Measurements from ENCODE around the gene PEX5L.

The PEX5L gene

GRCh38 chr3:179871782-179872181 lies 165.0 kb downstream of the PEX5L start:
- TF ChIP-seq CTCF (IDR thresholded peaks at IDR 0.05; ENCODE audit: borderline replicate concordance, insufficient read depth, low read depth, low read length), result no peak
- no peak overlapping the region for H3K4me3 ChIP-seq (ENCODE audit: low read depth, low read length)

DNA sequence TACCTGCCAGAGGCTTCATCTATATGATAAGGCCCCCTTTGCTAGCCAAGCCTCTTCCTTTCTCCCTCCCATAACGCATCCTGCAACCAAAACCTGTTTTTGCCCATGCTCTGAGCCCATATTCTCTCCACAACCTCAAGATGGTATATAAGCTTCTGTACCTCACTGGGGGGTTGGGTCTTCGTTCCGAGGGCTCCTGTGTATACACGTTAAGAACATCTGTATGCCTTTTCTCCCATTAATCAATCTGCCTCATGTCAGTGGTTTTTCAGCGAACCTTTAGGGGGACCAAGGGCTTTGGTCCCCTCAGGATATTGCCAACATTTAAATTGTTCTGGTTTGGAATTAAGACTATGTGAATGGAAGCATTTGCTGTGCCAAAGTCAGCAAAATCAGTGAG lies 168.0 kb downstream of the PEX5L start:
- H3K4me3 ChIP-seq (ENCODE audit: low read depth, low read length), result no peak overlapping the region
- TF ChIP-seq CTCF (IDR thresholded peaks at IDR 0.05; ENCODE audit: borderline replicate concordance, insufficient read depth, low read depth, low read length), result no peak

DNA sequence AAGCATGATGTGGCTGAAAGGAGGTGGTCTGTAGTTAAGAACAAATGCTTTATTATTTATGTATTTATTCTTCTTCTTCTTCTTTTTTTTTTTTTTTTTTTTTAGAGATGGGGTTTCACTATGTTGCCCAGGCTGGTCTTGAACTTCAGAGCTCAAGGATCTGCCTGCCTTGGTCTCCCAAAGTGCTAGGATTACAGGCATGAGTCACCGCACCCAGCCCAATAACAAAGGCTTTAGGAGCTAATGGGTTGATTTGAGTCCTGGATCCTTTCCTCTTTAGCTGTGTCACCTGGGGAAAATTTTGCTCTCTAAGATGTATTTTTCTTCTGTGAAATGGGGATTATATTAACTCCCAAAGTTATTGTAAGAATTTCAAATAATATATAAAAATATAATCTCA lies 168.8 kb downstream of the PEX5L start:
- TF ChIP-seq CTCF (IDR thresholded peaks at IDR 0.05; ENCODE audit: borderline replicate concordance, insufficient read depth, low read depth, low read length), result no peak

GRCh38 chr3:179865861-179866505 lies 170.8 kb downstream of the PEX5L start:
- H3K4me3 ChIP-seq (ENCODE audit: low read depth, low read length), result no peak overlapping the region
- no peak for TF ChIP-seq CTCF (IDR thresholded peaks at IDR 0.05; ENCODE audit: borderline replicate concordance, insufficient read depth, low read depth, low read length)

More for the DNA sequence above, 168.8 kb downstream of the PEX5L start:
- H3K4me3 ChIP-seq (ENCODE audit: low read depth, low read length), result no peak overlapping the region

GRCh38 chr3:179861953-179862352 lies 174.8 kb downstream of the PEX5L start:
- no peak for TF ChIP-seq CTCF (IDR thresholded peaks at IDR 0.05; ENCODE audit: borderline replicate concordance, insufficient read depth, low read depth, low read length)
- H3K4me3 ChIP-seq (ENCODE audit: low read depth, low read length), result no peak overlapping the region

- no peak overlapping the region for H3K4me3 ChIP-seq (ENCODE audit: low read depth, low read length)
- TF ChIP-seq CTCF (IDR thresholded peaks at IDR 0.05; ENCODE audit: borderline replicate concordance, insufficient read depth, low read depth, low read length), result no peak
Observed at GRCh38 chr3:179861292-179861691, 175.4 kb downstream of the PEX5L start.

- H3K4me3 ChIP-seq (ENCODE audit: low read depth, low read length), result no peak overlapping the region
- TF ChIP-seq CTCF (IDR thresholded peaks at IDR 0.05; ENCODE audit: borderline replicate concordance, insufficient read depth, low read depth, low read length), result no peak
Observed at GRCh38 chr3:179860275-179861107, 176.2 kb downstream of the PEX5L start.
